Memory B cell (primary cell): Measurements from ENCODE around the gene SECTM1.
"Not testable (repeated sequence)": the region's sequence is repeated elsewhere in the genome, so short reads cannot be mapped to it uniquely, and the experiment has no call there.

Experiments
- ATAC-seq: fragments of 150-1000 bp; cut with Tn5 transposase; 2 replicates; pipeline ENCODE4 v1.10.0; 2021; ENCODE audit warnings: low read depth, mild to moderate bottlenecking, moderate library complexity
- DNase-seq, 2 donors: peaks; one replicate each; pipeline ENCODE4 v3.0.0; 2022; ENCODE audit warnings: low spot score in 2 of 2
- H3K27ac Mint-ChIP-seq: one replicate; pipeline ENCODE4 v1.8.0; 2022; ENCODE audit warnings: mild to moderate bottlenecking, moderate library complexity, mixed read lengths
- H3K27me3 Mint-ChIP-seq: one replicate; pipeline ENCODE4 v1.8.0; 2022; ENCODE audit warnings: mixed read lengths
- H3K36me3 Mint-ChIP-seq: one replicate; pipeline ENCODE4 v1.8.0; 2022; ENCODE audit warnings: mild to moderate bottlenecking, mixed read lengths
- H3K4me1 Mint-ChIP-seq: one replicate; pipeline ENCODE4 v1.8.0; 2022; ENCODE audit warnings: mixed read lengths
- H3K4me3 Mint-ChIP-seq: one replicate; pipeline ENCODE4 v1.8.0; 2022; ENCODE audit warnings: mild to moderate bottlenecking, moderate library complexity, mixed read lengths
- H3K9me3 Mint-ChIP-seq: one replicate; pipeline ENCODE4 v1.8.0; 2022; ENCODE audit warnings: mixed read lengths

The SECTM1 gene

DNA sequence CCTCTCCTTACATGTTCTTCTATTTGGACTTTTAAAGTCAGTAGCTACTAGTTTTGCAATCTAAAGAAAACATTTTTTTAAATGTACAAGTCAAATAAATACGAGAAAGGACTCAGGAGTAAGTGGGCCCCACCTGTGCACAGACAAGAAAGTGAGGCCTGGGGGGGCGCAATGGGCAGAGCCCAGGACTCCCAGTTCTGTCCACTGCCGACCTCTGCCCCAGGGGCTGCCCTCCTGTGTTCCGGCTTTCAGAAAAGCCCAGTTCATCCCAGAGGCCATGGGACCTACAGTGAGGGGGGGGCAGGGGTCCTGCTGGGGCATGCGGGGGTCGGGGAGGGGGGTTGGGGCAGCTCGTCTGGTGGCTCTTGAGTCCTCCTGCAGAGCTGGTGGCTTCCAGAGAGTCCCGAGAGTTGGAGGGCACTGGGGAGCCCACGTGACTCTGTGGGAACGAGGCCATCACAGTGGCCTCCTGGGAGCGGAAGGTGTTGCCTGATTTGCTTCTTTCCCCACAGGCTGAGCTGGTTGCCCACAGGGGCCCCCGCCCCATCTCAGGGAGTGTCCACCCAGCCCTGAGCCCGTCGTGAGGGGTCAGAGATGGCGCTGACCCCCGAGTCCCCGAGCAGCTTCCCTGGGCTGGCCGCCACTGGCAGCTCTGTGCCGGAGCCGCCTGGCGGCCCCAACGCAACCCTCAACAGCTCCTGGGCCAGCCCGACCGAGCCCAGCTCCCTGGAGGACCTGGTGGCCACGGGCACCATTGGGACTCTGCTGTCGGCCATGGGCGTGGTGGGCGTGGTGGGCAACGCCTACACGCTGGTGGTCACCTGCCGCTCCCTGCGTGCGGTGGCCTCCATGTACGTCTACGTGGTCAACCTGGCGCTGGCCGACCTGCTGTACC is 40.4 kb upstream of the SECTM1 start:
- DNase-seq (no peak), ATAC-seq (no peak)
- H3K27me3 Mint-ChIP-seq = peaks cover 21% of the 10 kb centered on the region
- H3K36me3 Mint-ChIP-seq = no peaks in the 10 kb centered on the region
- no peak overlapping the region for H3K27ac Mint-ChIP-seq
- H3K4me1 Mint-ChIP-seq = peaks cover 13% of the 10 kb centered on the region
- no peak overlapping the region for H3K4me3 Mint-ChIP-seq
- no peaks in the 10 kb centered on the region for H3K9me3 Mint-ChIP-seq

DNA sequence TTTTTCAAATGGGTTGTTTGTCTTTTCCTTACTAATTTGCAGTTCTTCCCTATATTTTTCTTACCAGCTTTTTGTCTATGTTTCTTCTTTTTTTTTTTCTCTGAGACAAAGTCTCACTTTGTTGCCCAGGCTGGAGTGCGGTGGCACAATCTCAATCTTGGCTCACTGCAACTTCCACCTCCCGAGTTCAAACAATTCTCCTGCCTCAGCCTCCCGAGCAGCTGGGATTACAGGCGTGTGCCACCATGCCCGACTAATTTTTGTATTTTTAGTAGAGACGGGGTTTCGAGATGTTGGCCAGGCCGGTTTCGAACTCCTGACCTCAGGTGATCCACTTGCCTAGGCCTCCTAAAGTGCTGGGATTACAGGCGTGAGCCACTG is 39.5 kb upstream of the SECTM1 start:
- not testable (repeated sequence) for H3K9me3 Mint-ChIP-seq, DNase-seq, ATAC-seq, H3K36me3 Mint-ChIP-seq, H3K27ac Mint-ChIP-seq, H3K4me3 Mint-ChIP-seq
- Mint-ChIP-seq H3K4me1 (peaks cover 13% of the 10 kb centered on the region), H3K27me3 (peaks cover 18% of the 10 kb centered on the region)

DNA sequence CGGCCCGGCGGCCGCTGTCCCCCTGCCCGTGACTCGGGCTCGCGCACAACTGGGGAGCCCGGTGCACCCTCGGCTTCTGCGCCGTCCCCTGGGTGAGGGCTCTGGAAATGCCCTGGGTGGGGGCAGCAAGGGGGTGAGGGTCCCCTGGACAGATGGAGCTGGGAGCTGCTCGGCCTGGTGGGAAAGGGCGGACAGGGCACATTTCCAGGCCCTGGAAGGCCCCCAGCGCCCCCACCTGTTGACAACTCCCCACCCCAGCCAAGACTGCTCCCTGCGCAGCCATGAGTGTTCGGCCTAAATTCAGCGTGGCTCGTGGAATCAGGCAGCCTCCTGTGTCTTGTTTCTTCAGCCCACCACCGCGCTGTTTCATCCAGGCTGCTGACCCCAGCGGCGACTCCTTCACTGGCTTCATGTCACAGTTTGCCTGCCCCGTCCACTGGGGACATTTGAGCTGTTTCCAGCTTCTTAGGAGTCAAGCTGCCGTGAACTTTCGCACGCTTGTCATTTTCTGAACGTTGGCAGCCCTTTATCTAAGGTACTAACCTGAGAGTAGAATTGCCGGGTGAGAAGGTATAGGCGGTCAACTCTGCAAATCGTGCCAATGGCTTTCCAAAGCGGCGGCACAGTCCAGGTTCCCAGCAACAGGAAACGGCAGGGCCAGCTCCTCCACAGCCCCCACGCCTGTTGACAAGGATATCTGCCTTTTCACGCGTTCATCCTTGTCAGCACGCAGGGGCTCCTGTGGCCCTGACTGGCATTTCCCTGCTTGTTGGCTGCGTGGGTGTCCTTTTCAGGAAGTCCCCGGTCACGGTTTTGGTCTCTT is 38.9 kb upstream of the SECTM1 start:
- ATAC-seq = peak; percentile 42
- no peak for DNase-seq
- no peaks in the 10 kb centered on the region for H3K9me3 Mint-ChIP-seq
- peaks cover 13% of the 10 kb centered on the region for H3K4me1 Mint-ChIP-seq
- H3K4me3 Mint-ChIP-seq = peak overlapping the region; percentile 52
- H3K27ac Mint-ChIP-seq = no peak overlapping the region
- H3K36me3 Mint-ChIP-seq = no peaks in the 10 kb centered on the region
- peaks cover 16% of the 10 kb centered on the region for H3K27me3 Mint-ChIP-seq

DNA sequence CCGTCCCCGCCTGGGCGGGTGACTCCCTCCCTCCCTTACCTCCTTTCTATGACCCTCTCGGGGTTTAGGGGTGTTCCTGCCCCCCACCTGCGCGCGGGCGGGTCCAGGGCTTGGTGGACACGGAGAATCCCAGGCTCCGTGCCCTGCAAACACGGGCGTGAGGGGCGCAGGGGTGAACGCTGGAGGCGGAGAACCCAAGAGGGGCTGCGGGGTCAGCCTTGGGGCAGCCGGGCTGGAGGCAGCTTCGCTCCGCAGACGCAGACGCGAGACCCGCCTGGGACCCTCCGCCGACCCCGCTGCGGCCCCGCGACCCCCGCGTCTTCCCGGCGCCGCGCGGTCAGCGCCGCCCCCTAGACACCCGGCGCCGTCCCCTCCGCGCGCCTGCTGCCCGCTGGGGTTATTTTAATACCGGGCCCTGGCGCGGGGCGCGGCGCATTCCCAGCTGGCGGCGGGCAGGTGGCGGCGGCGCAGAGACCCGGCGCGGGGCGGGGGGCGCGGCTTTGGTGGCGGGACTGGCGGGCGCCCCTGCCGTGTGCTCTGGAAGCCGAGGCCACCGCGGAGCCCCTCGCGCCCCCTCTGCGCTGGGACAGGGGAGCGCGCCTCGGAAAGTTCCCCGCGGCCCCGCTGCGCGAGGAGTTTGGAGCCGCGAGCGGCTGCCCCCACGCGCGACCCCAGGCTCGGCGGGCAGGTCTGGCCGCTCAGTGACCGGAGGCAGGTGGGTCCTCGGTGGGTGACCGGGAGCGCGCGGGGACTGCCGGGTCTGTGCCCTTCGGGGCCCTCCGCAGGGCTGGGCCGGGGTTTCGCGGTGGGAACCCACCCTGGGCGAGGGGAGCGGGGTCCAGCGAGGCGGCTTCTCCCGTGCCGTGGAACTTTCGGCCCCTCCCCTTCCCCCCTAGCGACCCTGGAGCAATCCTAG is 38.0 kb upstream of the SECTM1 start, which contains the start of gene UTS2R:
UTS2R (plus strand) TSS at position 433 of the 916 bp plus-strand sequence. CDS start 2,560 bp downstream, outside the sequence.
- Mint-ChIP-seq H3K36me3 (no peaks in the 10 kb centered on the region), H3K9me3 (no peaks in the 10 kb centered on the region), H3K4me3 (peak within 1 kb of the TSS; percentile 80), H3K27ac (no peak within 1 kb of the TSS), H3K4me1 (peaks cover 13% of the 10 kb centered on the region), H3K27me3 (peaks cover 16% of the 10 kb centered on the region)
- no peak for ATAC-seq
- no peak for DNase-seq

DNA sequence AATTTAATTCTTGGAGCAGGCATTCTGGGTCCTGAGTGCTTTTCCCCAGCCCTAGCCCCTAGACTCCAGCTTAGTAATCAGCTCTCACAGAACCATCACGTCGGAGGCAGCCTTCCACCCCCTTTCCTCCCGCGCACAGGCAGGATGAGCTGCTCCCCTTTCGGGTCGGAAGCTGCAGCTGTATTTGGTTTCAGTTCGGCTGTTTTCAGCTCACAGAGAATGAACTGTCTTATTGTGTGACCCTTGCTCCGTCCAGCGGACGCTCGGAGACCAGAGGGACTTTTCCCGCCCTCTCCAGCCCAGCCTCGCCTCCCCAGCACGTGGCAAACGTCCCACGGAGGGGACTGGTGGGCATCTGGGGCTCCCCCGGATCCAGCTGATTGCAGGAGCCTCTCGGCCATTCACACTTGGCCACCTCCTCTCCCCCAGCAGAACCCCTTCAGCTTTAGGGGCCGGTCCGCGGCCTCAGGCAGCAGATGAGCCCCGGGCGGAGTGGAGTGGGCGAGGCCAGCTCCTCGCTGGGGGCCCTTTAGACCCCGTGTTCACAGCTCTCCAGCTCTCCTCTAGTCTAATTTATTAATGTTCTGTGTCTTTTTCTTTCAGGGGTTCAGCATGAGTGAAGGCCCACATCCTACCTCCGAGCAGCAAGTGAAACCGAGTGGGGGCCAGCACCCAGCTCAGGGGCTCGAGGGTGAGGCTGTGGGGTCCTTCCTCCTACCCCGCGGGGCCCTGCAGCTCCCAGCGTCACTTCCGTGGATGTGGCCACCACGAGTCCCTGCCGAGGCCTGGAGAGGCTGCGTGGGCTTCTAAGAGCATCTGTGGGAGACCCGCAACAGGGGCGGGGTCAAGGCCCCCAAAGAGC is 37.1 kb upstream of the SECTM1 start:
- peaks cover 13% of the 10 kb centered on the region for H3K4me1 Mint-ChIP-seq
- no peaks in the 10 kb centered on the region for H3K36me3 Mint-ChIP-seq
- no peak overlapping the region for H3K27ac Mint-ChIP-seq
- DNase-seq = no peak
- peaks cover 12% of the 10 kb centered on the region for H3K27me3 Mint-ChIP-seq
- no peaks in the 10 kb centered on the region for H3K9me3 Mint-ChIP-seq
- peak; percentile 56 for ATAC-seq
- H3K4me3 Mint-ChIP-seq = peak overlapping the region; percentile 80

DNA sequence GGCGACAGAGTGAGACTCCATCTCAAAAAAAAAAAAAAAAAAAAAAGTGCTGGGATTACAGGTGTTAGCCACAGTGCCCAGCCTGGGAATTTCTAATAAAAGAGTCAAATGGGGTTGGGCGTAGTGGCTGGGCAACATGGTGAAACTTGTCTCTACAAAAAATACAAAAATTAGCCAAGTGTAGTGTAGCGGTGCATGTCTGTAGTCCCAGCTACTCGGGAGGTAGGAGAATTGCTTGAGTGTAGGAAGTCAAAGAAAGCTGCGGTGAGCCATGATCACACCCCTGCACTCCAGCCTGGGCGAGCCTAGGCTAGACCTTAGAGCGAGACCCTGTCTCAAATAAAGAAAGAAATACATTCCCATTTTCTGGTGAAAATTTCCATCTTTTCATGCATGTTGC is 35.6 kb upstream of the SECTM1 start:
- Mint-ChIP-seq H3K27me3 (peaks cover 9% of the 10 kb centered on the region), H3K9me3 (no peaks in the 10 kb centered on the region), H3K36me3 (no peaks in the 10 kb centered on the region), H3K4me1 (peaks cover 13% of the 10 kb centered on the region), H3K27ac (no peak overlapping the region), H3K4me3 (no peak overlapping the region)
- ATAC-seq = no peak
- no peak for DNase-seq

DNA sequence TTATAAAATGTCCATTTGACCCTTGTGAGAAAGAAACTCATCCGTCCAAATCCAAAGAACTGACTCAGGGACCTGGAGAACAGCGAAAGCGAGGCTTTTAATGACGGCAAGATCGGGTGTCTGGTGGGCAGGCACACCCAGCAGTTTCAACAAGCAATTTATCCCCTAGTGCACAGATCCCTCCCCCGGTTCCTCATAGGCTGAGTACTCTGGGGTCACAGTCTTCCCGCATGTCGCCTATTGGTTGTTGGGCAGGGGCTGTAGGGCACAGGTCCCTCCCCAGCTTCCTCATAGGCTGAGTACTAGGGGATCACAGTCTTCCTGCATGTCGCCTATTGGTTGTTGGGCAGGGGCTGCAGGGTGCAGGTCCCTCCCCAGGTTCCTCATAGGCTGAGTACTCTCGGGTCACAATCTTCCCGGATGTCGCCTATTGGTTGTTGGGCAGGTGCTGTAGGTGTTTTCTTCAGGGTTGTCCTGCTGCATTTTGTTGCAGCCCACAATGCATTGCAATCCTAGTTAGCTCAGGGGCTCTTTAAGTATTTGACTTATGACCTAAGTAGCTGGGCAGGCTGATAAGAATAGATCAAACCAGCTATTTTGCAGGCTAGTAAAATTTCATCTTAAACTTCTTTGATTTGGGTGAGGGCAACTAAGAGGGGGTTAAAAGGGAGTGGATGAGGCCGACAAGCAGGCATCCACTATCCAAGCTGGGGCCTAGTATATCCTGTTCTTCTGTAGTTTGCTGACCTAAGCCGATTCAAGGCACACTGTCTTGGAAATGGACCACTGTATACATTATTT is 34.4 kb upstream of the SECTM1 start:
- no peak for ATAC-seq
- Mint-ChIP-seq H3K27ac (no peak overlapping the region), H3K27me3 (peaks cover 6% of the 10 kb centered on the region), H3K36me3 (no peaks in the 10 kb centered on the region), H3K9me3 (no peaks in the 10 kb centered on the region), H3K4me3 (no peak overlapping the region), H3K4me1 (peaks cover 10% of the 10 kb centered on the region)
- no peak for DNase-seq

DNA sequence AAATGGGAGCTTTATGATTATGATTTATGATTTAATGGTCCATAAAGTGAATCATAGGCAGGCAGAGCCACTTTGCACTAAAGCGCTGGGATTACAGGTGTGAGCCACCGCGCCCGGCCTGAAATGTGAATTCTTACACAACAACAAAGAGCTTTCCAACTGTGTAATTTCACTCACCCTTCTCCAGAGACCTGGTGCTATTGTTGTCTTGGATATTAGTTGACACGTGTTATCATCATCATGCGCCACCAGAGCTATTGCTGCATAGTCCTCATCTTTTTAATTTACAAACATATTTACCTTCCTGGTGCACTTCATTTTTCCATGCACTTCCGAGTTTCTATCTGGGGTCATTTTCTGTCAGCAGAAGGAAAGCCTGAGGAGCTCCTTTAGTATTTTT is 33.2 kb upstream of the SECTM1 start:
- Mint-ChIP-seq H3K4me3 (no peak overlapping the region), H3K4me1 (peaks cover 6% of the 10 kb centered on the region), H3K9me3 (no peaks in the 10 kb centered on the region), H3K27ac (no peak overlapping the region), H3K27me3 (peaks cover 3% of the 10 kb centered on the region), H3K36me3 (no peaks in the 10 kb centered on the region)
- ATAC-seq (no peak), DNase-seq (no peak)

DNA sequence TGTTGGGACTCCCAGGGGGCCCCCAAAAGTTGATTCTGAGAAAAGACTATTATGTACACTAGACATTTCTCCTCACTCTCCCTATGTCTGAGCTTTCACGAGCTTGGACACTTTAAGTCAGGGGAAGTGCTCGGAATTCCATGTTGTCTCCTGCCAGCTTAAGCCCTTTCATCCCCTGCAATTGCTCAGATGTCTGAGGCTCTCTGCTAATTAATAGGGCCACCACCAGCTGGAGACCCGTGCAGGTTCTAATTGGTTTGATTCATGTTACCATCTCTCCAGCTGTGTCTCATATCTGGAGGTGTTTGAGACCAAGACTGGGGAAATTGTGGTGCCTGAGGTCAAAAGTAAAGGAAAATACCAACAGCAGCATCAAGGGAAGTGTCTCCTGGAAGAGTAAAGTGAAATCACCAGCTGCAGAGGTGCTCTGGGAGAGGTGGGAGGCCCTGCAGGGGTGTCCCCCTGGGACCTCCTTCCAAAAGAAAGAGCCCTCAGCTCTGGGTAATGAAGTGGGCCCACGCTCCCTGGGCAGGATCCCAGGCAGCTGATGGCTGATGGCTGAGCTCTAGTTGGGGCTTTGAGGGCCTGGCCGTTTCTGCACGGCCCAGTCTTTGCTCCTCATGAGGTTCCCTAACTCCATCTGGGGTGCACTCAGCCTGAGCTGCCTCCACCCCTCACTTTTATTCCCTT is 32.2 kb upstream of the SECTM1 start:
- no peak for DNase-seq
- H3K27ac Mint-ChIP-seq = no peak overlapping the region
- H3K36me3 Mint-ChIP-seq = no peaks in the 10 kb centered on the region
- no peak overlapping the region for H3K4me3 Mint-ChIP-seq
- H3K4me1 Mint-ChIP-seq = peaks cover 3% of the 10 kb centered on the region
- H3K9me3 Mint-ChIP-seq = no peaks in the 10 kb centered on the region
- H3K27me3 Mint-ChIP-seq = peaks cover 2% of the 10 kb centered on the region
- no peak for ATAC-seq

DNA sequence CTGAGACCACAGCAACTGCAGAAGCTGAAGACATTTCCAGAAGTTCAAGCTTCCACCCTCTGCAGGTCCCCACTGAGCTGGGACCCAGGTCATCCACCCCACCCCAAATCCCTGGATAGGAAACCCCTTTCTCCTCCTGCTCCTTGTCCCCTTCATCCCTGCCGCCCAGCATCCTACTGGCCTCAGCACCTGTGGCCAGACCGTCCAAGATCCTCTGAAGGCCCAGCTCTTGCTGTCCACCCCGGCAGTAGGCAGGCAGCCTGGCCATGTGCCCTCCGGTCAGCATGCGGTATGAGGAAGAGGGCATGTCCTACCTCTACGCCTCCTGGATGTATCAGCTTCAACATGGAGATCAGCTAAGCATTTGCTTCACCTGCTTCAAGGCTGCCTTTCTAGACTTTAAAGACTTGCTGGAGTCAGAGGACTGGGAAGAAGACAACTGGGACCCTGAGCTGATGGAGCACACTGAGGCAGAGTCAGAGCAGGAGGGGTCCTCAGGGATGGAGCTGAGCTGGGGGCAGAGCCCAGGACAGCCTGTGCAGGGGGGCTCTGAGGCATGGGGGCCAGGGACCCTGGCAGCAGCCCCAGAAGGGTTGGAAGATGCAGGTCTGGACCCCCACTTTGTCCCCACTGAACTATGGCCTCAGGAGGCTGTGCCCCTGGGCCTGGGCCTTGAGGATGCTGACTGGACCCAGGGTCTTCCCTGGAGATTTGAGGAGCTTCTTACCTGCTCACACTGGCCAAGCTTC is 28.5 kb upstream of the SECTM1 start:
- Mint-ChIP-seq H3K4me1 (peaks cover 5% of the 10 kb centered on the region), H3K36me3 (no peaks in the 10 kb centered on the region), H3K9me3 (no peaks in the 10 kb centered on the region)

DNA sequence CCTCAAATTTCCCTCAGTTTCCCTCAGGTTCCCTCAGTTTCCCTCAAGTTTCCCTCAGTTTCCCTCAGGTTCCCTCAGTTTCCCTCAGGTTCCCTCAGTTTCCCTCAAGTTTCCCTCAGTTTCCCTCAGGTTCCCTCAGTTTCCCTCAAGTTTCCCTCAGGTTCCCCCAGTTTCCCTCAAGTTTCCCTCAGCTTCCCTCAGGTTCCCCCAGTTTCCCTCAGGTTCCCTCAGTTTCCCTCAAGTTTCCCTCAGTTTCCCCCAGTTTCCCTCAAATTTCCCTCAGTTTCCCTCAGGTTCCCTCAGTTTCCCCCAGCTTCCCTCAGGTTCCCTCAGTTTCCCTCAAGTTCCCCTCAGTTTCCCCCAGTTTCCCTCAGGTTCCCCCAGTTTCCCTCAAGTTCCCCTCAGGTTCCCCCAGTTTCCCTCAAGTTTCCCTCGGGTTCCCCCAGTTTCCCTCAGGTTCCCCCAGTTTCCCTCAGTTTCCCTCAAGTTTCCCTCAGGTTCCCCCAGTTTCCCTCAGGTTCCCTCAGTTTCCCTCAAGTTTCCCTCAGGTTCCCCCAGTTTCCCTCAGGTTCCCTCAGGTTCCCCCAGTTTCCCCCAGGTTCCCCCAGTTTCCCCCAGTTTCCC is 26.0 kb upstream of the SECTM1 start:
- ATAC-seq, H3K36me3 Mint-ChIP-seq, H3K27me3 Mint-ChIP-seq, H3K9me3 Mint-ChIP-seq, H3K4me3 Mint-ChIP-seq, H3K4me1 Mint-ChIP-seq, H3K27ac Mint-ChIP-seq, DNase-seq: not testable (repeated sequence)

More for the DNA sequence above, 28.5 kb upstream of the SECTM1 start:
- H3K27ac Mint-ChIP-seq = no peak overlapping the region
- DNase-seq (no peak), ATAC-seq (no peak)
- no peak overlapping the region for H3K4me3 Mint-ChIP-seq
- peaks cover 5% of the 10 kb centered on the region for H3K27me3 Mint-ChIP-seq
